Measurements from ENCODE around the gene PLCB2. TPM values are rescaled to one million over a fixed set of nuclear protein-coding genes. Genes with fewer than 3 reads are reported as not detected.

PLCB2 gene
- total and polyA plus RNA-seq, 9 of the 15 experiments (the other 6 are each of a cell fraction or from before 2014, with no cell fraction given) = 0.37 to 12.3 (median 8.0) TPM

- TF ChIP-seq FOXP1 (CRISPR knock-in tag; IDR thresholded peaks at IDR 0.05) (peak; percentile 85; the same call in 1 of the 2 replicates), E4F1 (CRISPR knock-in tag; IDR thresholded peaks at IDR 0.05; ENCODE audit: borderline replicate concordance) (no peak), KDM2B (CRISPR knock-in tag; IDR thresholded peaks at IDR 0.05) (peak; percentile 73), E2F3 (CRISPR knock-in tag; IDR thresholded peaks at IDR 0.05) (peak; percentile 55; the same call in 1 of the 2 replicates), GTF2E2 (tag; IDR thresholded peaks at IDR 0.05) (no peak), ZC3H8 (IDR thresholded peaks at IDR 0.05) (no peak), MTA2 (IDR thresholded peaks at IDR 0.05; ENCODE audit: low read depth) (no peak), ZNF282 (CRISPR knock-in tag; IDR thresholded peaks at IDR 0.05) (peak; percentile 94; the same call in 1 of the 2 replicates), ZNF507 (tag; conservative IDR thresholded peaks at IDR 0.05) (no peak), MED1 (CRISPR knock-in tag; IDR thresholded peaks at IDR 0.05; ENCODE audit: borderline replicate concordance) (no peak; the same call in 1 of the 2 replicates), PCBP2 (IDR thresholded peaks at IDR 0.05; ENCODE audit: low read depth, low read length, poor library complexity, severe bottlenecking) (no peak), FOS (IDR thresholded peaks at IDR 0.05; ENCODE audit: extremely low read depth, insufficient read length) (no peak), USF2 (CRISPR knock-in tag; IDR thresholded peaks at IDR 0.05) (no peak), ZNF444 (CRISPR knock-in tag; IDR thresholded peaks at IDR 0.05) (no peak), ZNF143 (CRISPR knock-in tag; IDR thresholded peaks at IDR 0.05) (peak; percentile 49; the same call in 1 of the 2 replicates), TAF9B (IDR thresholded peaks at IDR 0.05; ENCODE audit: partially characterized antibody) (no peak), RAD21 (CRISPR knock-in tag; conservative IDR thresholded peaks at IDR 0.05 in 1 of 2, IDR thresholded peaks at IDR 0.05 in 1 of 2) (peak; percentile 43 to 51), ZKSCAN1 (IDR thresholded peaks at IDR 0.05; ENCODE audit: low read depth, low read length) (no peak), THRB (CRISPR knock-in tag; conservative IDR thresholded peaks at IDR 0.05) (no peak), TOE1 (IDR thresholded peaks at IDR 0.05; ENCODE audit: borderline replicate concordance) (no peak), TOE1 (CRISPR knock-in tag; IDR thresholded peaks at IDR 0.05; ENCODE audit: borderline replicate concordance, low read depth) (no peak)
Observed at GRCh38 chr15:40282147-40282868, 25.4 kb downstream of the PLCB2 start (continued).
